T-helper 1 cell (primary cell): ENCODE measurements around the gene POLR2H.

Source experiments
- DNase-seq, 5 donors: peaks; one replicate each; pipeline ENCODE4 v3.0.0-alpha.2; 2012 to 2020
- total RNA-seq, 4 donors: gene quantifications; one replicate each; lab custom pipeline; 2026; lab: John Stamatoyannopoulos, UW

Gene POLR2H
- total RNA-seq, result 19.4 to 34.8 (median 29.5) reads per million in 4 donors

DNA sequence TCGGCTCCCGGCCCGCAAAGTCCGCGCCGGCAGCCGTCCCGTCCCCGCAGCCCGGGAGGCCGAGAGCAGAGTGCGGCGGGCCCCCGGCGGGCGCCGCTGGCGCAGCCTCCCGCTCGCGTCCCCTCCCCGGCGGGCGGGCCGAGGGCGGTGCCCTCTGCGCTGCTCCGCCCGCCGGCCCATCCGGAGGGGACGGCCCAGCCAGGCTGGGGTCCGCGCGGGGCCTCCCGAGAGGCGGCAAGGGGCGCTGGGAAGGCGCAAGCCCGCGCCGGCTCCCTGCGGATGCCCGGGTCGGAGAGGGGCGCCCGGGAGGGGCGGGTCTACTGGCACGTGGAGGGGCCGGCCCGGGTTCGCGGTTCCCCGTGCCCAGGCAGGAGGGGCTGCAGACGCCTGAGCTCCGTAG is at the start of gene POLR2H, which contains the start of gene CLCN2:
Gene POLR2H (plus strand): TSS at position 179 of the 400 bp plus-strand sequence. CDS start 1,783 bp downstream, outside the sequence.
Gene CLCN2 (minus strand): TSS at position 74 of the 400 bp plus-strand sequence. CDS start 126 bp downstream, outside the sequence.
- peak in 3 of 5 donors; percentile 27 to 47 (median 27) for DNase-seq

DNA sequence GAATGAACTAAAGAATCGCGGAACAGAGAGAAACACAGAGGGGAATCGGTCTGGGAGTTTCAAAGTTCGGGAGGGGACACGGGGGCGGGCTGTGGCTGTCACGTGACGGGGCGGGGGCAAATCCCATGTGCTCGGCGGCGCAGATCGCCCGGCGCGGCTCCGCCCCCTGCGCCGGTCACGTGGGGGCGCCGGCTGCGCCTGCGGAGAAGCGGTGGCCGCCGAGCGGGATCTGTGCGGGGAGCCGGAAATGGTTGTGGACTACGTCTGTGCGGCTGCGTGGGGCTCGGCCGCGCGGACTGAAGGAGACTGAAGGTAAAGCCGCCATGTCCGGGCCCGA is 47.2 kb upstream of the POLR2H start, which contains the start of gene EIF4G1:
Gene EIF4G1 (plus strand): TSS at position 244 of the 337 bp plus-strand sequence. CDS start 1,191 bp downstream, outside the sequence.
- DNase-seq, result peak; percentile 89 to 94 (median 91)

DNA sequence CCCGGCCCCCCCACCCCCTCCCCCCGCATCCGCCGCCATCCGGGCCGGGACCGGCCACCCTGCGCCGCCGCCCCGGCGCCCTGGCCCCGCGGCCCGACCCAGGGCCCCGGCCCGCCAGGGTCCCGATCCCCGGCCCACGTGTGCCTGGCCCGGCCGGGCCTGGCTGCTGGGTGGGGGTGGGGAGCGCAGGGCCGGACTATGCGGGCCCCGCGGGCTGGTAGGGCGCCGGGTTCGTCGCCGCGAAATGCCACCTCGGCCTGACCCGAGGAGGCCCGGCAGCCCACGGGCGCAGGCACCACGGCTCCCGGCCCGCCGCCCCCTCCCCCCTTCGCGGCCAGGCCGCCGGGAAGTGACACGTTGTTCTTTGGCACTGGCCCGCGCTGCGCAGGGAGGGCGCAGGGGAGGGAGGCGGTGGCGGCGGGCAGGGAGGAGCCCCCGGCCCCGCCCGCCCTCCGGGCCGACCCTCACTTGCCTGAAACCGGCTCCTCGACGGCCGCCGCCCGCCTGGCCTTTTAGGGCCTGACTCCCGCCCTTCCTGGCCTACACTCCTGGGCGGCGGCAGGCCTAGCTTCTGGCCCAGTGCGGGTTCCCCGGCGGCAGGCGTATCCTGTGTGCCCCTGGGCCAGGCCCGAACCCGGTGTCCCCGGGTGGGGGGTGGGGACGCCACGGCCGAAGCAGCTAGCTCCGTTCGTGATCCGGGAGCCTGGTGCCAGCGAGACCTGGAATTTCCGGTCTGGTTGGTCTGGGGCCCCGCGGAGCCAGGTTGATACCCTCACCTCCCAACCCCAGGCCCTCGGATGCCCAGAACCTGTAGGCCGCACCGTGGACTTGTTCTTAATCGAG is 46.6 kb upstream of the POLR2H start:
- DNase-seq, result peak; percentile 61 to 73 (median 65)

DNA sequence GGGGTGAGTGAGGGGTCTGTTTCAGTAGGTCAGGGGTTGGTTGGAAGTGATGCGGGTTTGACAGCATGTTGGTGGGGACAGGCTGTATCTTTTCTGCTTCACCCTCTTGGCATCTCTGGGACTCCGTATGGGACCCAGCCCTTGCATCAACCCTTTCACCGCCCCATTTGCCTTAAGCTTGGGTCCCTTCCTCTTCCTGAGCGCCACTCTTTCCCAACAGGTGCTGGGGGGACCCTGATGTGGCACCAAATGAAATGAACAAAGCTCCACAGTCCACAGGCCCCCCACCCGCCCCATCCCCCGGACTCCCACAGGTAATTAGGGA is 46.0 kb upstream of the POLR2H start:
- DNase-seq, result no peak

DNA sequence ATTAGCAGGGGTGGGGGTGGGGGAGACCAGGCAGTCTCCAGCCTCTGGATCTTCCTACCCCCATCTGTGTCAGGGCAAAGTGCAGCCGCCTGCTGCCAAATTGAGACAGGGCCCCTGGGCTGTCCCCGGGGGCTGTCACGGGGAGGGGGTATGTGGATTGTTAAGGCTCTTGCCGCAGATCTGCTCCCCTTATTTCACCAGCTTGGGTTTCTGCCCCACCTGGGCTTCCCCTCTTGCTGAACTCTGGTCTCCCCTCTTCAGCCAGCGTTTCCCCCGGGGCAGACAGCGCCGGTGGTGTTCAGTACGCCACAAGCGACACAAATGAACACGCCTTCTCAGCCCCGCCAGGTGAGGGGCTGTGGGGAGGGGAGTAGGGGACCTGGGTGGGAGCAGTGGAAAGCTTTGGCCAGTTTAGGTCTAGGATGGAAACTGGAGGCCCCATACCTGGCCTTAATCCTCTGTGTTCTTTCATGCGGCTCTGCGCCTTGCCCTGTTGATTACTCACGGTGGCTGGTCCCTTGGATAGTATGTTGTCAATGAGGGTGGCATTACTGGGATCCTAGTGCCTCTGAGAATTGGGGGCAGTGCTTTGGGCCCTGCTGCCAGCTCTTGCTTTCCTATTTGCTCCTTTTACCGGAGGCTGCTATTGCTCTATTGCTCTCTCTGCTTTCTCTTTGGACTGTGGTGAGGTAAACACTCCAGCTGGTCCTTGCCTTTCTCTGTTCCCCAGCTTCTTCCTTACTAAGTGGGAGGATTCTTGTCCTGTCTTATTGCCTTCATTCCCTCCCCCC is 45.4 kb upstream of the POLR2H start:
- DNase-seq, result no peak

DNA sequence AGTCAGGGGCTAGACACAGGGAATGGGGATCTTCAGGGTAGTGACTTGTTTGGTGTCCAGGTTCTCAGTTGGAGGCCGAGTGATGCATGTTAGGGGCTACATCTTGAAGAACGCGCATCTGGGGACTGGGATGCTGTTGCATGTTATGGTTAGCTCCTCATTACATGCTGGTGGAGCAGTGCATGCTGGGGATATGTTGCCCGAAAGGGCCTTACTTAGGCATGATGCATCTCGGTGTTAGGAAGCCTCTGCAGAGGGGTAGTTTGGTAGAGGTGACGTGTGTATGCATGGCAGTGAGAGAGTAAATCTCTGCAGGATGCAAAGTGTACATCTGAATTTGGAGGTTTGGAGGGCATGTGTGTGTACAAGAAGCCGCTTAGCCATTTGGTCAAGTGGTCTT is 44.7 kb upstream of the POLR2H start:
- no peak for DNase-seq

DNA sequence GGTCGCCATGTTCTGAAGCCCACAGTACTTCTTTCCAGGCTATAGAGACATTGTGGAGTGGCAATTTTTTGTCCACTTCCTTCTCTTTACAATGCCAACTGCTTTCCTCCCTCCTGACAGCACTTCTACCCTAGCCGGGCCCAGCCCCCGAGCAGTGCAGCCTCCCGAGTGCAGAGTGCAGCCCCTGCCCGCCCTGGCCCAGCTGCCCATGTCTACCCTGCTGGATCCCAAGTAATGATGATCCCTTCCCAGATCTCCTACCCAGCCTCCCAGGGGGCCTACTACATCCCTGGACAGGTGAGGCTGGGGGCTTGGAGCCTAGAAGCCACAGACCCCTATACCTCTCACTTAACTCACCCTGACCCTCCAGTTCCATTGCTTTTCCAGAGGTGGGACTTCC is 44.3 kb upstream of the POLR2H start:
- no peak for DNase-seq

DNA sequence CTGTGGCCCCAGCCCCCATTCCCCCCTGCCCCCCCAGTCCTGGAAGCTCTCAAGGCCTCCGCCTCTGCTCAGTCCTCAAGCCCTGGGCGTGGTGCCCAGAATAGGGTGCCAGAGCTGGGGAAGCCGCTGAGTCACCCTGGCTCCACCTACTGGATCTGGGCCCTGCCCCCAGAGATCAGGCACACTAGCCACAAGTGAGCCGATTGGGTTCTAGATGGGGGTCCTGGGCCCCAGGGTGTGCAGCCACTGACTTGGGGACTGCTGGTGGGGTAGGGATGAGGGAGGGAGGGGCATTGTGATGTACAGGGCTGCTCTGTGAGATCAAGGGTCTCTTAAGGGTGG is 41.4 kb upstream of the POLR2H start:
- no peak for DNase-seq

DNA sequence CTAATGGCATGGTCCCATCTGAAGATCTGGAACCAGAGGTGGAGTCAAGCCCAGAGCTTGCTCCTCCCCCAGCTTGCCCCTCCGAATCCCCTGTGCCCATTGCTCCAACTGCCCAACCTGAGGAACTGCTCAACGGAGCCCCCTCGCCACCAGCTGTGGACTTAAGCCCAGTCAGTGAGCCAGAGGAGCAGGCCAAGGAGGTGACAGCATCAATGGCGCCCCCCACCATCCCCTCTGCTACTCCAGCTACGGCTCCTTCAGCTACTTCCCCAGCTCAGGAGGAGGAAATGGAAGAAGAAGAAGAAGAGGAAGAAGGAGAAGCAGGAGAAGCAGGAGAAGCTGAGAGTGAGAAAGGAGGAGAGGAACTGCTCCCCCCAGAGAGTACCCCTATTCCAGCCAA is 39.8 kb upstream of the POLR2H start:
- DNase-seq, result no peak

DNA sequence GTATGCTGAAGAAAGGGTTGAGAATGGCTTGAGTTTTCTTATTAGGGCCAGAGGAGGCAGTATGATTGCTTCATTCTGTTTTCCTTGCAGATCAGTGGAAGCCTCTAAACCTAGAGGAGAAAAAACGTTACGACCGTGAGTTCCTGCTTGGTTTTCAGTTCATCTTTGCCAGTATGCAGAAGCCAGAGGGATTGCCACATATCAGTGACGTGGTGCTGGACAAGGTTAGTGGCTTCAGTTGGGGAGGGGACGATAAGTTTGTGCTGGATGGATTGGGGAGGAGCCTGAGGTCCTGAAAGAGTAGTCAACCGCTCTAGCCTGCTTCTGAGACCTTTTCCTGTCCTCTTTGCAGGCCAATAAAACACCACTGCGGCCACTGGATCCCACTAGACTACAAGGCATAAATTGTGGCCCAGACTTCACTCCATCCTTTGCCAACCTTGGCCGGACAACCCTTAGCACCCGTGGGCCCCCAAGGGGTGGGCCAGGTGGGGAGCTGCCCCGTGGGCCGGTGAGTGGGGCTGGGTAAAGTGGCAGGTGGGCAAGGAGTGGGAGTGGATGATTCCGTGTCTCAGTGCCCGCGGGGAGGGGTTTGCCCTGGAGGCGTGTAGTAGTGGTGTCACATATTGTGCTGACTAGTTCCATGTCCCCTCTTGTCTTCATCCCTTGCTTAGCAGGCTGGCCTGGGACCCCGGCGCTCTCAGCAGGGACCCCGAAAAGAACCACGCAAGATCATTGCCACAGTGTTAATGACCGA is 38.6 kb upstream of the POLR2H start:
- DNase-seq, result no peak

DNA sequence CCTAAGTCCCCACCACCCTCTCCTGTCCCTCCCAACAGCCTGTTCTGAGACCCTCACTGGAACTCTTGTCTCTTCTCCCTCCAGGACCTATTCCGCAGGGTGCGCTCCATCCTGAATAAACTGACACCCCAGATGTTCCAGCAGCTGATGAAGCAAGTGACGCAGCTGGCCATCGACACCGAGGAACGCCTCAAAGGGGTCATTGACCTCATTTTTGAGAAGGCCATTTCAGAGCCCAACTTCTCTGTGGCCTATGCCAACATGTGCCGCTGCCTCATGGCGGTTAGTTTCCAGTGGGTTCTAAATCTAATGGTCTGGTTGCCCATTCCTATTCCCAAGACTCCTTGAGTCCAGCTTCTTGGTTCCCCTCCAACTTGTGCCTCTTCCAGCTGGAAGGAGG is 37.8 kb upstream of the POLR2H start:
- DNase-seq, result no peak

DNA sequence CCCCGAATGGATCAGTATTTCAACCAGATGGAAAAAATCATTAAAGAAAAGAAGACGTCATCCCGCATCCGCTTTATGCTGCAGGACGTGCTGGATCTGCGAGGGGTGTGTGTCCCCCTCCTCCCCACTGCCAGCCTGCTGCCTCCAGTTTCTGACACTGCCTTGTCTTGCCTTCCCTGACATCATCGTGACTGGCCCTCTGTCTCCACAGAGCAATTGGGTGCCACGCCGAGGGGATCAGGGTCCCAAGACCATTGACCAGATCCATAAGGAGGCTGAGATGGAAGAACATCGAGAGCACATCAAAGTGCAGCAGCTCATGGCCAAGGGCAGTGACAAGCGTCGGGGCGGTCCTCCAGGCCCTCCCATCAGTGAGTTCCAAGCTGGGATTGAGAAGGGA is 36.2 kb upstream of the POLR2H start:
- DNase-seq, result no peak

DNA sequence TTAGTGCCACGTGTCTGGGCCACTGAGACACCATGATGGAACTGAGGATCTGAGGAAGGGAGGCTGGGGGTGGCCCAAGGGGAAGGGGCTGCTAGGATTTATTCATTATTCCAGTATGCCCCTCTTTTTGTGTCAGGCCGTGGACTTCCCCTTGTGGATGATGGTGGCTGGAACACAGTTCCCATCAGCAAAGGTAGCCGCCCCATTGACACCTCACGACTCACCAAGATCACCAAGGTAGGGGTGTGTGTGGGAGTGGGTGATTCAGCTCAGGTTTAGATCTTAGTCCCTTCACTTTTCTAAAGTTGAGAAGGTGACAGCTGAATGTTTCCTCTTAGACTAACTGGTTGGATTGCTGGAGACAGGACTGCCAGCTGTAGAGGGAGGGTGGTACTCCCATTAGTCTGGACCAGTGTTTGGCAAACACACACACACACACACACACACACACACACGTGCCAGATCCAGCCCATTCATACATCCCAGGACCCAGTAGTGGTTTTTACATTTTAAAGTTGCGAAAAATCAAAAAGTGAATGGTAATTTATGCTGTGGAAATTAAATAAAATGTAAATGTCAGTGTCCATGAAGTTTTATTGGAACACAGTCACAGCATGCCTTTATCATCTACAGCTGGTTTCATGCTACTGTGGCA is 35.7 kb upstream of the POLR2H start:
- no peak for DNase-seq

DNA sequence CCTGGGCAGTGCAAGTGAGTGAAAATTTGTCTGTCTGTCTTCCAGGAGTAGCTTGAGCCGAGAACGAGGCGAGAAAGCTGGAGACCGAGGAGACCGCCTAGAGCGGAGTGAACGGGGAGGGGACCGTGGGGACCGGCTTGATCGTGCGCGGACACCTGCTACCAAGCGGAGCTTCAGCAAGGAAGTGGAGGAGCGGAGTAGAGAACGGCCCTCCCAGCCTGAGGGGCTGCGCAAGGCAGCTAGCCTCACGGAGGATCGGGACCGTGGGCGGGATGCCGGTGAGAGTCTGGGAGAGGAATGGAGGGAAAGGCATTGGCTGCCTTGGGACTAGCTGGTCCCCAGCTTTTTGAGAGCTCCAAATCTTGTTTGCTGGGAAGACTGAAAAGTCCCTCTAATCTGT is 34.3 kb upstream of the POLR2H start:
- no peak for DNase-seq

DNA sequence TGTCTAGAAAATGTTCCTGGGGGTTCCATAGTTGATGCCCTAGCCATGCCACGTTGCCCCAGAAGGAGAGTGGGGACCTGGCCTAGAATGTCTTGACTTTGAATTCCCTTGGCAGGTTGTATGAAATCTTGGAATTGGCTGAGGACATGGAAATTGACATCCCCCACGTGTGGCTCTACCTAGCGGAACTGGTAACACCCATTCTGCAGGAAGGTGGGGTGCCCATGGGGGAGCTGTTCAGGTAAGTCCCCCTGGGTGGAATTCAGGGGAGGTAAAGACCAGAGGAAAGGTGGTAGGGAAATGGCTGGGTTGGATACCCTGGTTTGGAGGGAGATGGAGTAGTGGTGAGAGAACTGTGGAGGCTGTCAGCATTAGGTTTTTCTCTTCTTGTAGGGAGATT is 33.0 kb upstream of the POLR2H start:
- DNase-seq, result no peak

DNA sequence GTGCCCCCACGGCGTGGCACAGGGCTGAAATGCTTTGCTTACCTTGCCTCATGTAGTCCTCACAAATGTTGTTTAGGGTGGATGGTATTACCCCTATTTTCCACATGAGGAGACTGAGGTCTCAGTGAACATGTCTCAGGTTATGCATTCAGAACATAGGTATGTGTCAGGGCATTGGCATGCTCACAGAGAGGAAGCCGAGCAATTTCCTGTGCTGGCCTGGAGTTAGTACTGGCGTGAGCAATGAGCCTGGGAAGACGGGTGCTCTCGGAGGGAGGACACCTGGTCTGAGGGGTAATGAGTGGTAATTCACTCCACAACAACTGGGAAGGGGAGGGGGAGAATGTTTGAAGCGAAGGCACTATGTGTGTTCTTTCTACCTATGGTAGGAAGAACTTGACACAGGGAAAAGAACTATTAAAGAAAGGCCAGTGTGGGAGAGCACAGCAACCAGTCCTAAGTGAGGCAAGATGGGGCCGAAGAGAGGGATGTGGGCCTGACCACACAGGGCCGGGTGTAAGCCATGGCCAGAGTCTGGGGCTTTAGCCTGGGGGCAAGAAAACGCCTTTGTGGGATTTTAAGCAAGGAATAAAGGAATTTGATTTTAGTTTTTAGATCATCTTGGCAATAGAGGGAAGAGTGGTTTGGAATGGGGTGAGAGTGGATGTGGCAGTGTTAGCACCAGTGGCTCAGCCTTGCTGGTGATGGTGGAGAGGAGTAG is 29.0 kb upstream of the POLR2H start:
- no peak for DNase-seq

DNA sequence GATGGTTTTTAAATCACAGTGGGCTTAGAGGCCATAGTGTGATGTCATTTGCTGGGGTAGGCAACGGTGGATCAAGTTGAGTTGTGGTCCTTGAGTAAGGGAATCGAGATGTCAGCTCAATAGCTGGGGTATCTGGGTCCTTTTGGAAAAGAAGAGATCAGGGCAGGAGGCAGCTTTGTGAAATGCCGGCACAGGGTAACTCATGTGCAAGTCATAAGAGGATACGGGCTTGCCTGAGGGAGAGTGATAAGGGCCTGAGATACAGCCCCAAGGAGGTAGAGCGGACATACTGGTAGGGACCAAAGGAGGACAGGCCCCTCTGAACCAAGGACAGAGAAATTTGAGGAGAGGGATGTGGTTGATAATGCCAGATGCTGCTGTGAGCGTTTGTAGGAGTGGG is 28.3 kb upstream of the POLR2H start:
- no peak for DNase-seq

DNA sequence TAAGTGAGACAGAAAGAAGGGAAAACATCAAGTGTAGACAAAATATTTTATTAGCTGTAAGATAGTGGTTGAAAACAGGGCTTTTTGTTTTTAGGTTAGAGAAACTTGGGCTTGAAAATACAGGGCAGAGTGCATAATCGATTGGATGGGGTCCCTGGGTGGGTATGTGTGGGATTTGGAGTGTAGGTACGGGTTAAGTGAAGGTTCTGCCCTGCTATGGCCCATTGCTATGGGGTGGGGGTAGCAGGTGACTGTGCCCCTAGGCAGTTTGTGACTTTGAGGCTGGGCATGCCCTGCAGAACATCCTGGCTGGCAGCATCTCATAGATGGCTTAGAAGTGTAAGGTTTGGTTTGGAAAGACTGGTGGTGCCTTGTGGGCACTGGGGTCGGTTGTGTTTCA is 27.8 kb upstream of the POLR2H start:
- no peak for DNase-seq

DNA sequence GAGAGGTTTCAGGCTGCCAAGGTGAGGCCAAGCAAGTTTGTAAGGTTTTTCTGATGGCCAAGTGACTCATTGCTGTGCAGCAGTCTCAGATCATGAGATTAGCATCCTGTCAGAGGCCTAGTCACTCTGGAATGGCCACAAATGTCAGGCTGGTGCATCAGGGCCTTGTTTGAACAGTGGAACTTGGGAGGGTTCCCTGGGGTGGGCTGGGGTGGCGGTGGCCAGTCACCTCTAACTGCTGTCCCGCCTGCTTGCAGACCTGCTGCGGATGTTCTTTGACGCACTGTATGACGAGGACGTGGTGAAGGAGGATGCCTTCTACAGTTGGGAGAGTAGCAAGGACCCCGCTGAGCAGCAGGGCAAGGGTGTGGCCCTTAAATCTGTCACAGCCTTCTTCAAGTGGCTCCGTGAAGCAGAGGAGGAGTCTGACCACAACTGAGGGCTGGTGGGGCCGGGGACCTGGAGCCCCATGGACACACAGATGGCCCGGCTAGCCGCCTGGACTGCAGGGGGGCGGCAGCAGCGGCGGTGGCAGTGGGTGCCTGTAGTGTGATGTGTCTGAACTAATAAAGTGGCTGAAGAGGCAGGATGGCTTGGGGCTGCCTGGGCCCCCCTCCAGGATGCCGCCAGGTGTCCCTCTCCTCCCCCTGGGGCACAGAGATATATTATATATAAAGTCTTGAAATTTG is 26.9 kb upstream of the POLR2H start:
- DNase-seq, result peak in 3 of 5 donors; percentile 11 to 39 (median 26)

DNA sequence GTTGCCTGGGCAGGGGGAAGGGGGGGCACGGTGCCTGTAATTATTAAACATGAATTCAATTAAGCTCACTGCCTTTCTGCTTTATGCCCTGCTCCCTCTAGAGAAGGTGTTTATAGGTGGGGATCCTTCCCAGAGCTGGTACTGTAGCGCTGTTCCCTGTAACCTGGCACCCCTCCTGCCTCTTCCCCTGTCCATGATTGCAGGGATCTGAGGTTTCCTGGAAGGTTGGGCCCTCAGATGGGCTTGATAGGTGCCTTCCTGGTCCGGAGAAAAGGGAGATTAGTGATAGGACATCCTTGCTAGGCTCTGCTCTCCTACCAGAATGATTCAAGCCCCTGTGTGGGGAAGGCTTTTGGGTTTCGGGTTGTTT is 26.2 kb upstream of the POLR2H start:
- no peak for DNase-seq
